Ureter (tissue), 1 donor: ENCODE measurements around the gene ABI3. TPM values are rescaled to one million over a fixed set of nuclear protein-coding genes. Genes with fewer than 3 reads are reported as not detected.
"Not testable (repeated sequence)": the region's sequence is repeated elsewhere in the genome, so short reads cannot be mapped to it uniquely, and the experiment has no call there.

Experiments
- DNase-seq: peaks from one replicate; pipeline ENCODE4 v3.0.0-alpha.2; 2020; ENCODE audit warnings: low spot score
- total RNA-seq: library from RNA; stranded (reverse); gene quantifications from one replicate; pipeline ENCODE4 v1.2.4, GENCODE V29; 2023
- donor health status: DM: yes; HTN: yes; CAD: no.

The ABI3 gene
- total RNA-seq, 1 donor from 2014 or later, result 15.2 TPM

DNA sequence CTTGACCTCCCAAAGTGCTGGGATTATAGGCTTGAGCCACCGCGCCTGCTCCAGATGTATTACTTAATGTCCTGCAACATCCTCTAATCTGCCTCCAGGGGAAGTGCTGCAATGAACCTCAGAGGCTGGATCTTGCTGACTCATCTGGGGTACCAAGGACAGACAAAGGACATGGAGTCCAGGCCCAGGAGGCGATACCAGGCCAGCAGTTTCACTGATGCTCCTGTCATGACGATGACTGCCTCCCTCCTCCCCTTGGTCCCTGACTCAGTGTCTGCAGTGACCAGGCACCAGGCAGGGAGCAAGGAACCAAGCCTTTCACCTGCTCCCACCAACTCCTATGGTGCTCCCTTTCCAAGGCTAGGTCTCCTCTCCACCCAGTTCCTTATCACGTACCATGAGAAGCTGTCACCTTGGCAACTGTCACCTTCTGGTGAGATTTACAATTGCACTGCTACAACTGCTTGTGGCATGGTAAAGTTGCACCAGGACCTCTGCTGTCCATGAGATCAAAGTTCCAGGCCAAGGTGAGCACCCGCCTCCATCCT is 41.7 kb downstream of the ABI3 start:
- no peak for DNase-seq

DNA sequence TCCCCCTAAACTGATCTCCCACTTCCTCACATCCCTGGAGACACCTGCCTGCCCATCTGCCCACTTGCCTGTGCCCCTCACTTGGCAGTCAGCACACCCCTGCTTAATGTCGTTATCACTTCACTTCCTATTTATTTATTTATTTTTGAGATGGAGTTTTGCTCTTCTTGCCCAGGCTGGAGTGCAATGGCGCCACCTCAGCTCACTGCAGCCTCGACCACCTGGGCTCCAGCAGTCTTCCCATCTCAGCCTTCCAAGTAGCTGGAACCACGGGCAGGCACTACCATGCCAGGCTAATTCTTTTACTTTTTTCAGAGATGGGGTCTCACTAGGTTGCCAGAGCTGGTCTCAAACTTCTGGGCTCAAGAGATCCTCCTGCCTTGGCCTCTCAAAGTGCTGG is 43.6 kb downstream of the ABI3 start:
- no peak for DNase-seq

DNA sequence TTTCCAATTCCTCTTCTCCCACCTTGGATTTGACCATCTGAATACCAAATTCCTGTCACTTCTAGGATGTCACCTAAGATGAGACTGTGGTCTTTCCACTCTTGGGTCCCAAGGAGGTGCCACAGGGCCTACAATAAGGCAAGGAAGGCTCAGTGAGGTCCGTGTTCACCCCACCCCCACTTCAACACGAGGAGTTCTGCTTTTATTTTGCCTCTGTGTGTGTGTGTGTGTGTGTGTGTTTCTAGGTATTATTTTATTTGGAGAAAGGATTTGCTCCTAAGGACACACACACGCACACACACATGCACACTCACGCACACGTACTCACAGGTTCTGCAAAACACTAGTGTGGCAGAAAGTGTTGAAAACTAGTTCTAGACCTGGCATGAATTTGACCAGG is 44.6 kb downstream of the ABI3 start:
- DNase-seq, result no peak

GRCh38 chr17:49258394-49258793 is 47.9 kb downstream of the ABI3 start:
- no peak for DNase-seq

DNA sequence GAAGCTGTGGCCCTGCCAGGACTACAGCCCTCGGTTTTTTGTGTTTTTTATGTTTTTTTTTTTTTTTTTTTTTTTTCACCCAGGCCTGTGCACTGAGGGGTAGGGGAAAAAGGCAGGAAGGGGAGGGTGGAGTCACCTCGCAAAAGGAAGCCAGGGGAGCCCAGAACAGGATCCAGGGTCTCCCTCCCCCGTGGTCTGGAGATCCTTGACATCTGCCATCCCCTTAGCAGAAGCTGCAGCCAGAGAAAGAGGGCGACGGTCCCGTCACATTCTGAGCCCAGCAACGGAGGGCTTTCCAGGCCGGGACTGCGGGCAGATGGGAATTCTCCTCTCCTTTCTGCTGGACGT is 49.1 kb downstream of the ABI3 start:
- no peak for DNase-seq

GRCh38 chr17:49260011-49260816 is 49.7 kb downstream of the ABI3 start:
- peak; percentile 58 for DNase-seq

GRCh38 chr17:49260817-49261291 is 50.3 kb downstream of the ABI3 start:
- DNase-seq, result no peak

GRCh38 chr17:49261540-49261939 is 51.0 kb downstream of the ABI3 start:
- DNase-seq, result not testable (repeated sequence)

GRCh38 chr17:49266233-49266632 is 55.7 kb downstream of the ABI3 start:
- DNase-seq, result no peak

DNA sequence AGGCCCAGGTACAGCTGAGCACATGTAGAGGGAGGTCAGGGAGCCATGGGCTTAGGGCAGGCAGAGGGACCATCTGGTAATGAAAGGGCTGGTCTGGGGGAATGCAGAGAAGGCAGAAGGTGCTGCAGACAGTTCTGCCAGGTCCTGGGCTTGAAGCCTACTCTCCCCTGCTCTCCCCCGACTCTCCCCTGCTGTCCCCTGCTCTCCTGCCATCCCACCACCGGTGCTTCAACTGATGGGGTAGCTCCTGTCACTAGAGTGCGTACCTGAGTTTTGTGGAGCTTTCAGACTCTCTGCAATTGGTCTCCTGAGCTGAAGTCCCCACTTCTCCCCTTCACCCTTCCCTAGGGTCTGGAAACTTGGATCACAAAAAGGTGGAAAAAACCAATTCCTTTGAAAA is 57.4 kb downstream of the ABI3 start:
- DNase-seq, result no peak

GRCh38 chr17:49269356-49269755 is 58.8 kb downstream of the ABI3 start:
- no peak for DNase-seq

Other genes starting within 250 kb of the ABI3 start
- gene GIP, start 242.1 kb upstream of the ABI3 start, total RNA-seq, result not detected
- not detected for gene IGF2BP1, start 213.3 kb upstream of the ABI3 start, total RNA-seq
- gene B4GALNT2, start 77.9 kb upstream of the ABI3 start, total RNA-seq, result 0.05 TPM
- gene GNGT2, start 133 bp upstream of the ABI3 start, total RNA-seq, result 2.9 TPM
- 0.34 TPM for gene PHOSPHO1, start 20.1 kb downstream of the ABI3 start, total RNA-seq
- 44.6 TPM for gene ZNF652, start 151.5 kb downstream of the ABI3 start, total RNA-seq
- 172 TPM for gene PHB1, start 204.2 kb downstream of the ABI3 start, total RNA-seq